ENCODE results near the gene ASRGL1. TPM values are rescaled to one million over a fixed set of nuclear protein-coding genes. Genes with fewer than 3 reads are reported as not detected.

ASRGL1 gene
- total RNA-seq, 1 experiment from 2014 or later = 51.6 TPM

GRCh38 chr11:62401811-62402210 is 64.6 kb downstream of the ASRGL1 start:
- ATAC-seq (no peak), DNase-seq (ENCODE audit: low spot score) (no peak)
- ChIA-PET CTCF (interaction anchor here (0.8 to 6.4 kb wide), 6 partner anchors 13 to 159 kb away, joined by 3 to 49 read pairs (median 5); no protein-coding TSS in a partner anchor), POLR2A (interaction anchor here (0.7 kb wide), 1 partner anchor 43 kb away, joined by 3 read pairs; no protein-coding TSS in a partner anchor)
- Mint-ChIP-seq H3K4me3 (no peak overlapping the region), H3K27me3 (ENCODE audit: low read depth) (peaks cover 3% of the 10 kb centered on the region; the same call in 1 of the 2 replicates), H3K9me3 (no peaks in the 10 kb centered on the region), H3K36me3 (no peaks in the 10 kb centered on the region), H3K4me1 (peaks cover 17% of the 10 kb centered on the region), H3K27ac (no peak overlapping the region)
- TF ChIP-seq MAX (CRISPR knock-in tag; IDR thresholded peaks at IDR 0.05) (no peak), NR3C1 (CRISPR knock-in tag; conservative IDR thresholded peaks at IDR 0.05; ENCODE audit: low read depth) (no peak), NFATC4 (CRISPR knock-in tag; IDR thresholded peaks at IDR 0.05) (no peak), IRF1 (CRISPR knock-in tag; IDR thresholded peaks at IDR 0.05) (no peak), ERG (CRISPR knock-in tag; IDR thresholded peaks at IDR 0.05) (no peak), GTF2I (CRISPR knock-in tag; conservative IDR thresholded peaks at IDR 0.05) (no peak), MYBL2 (CRISPR knock-in tag; IDR thresholded peaks at IDR 0.05) (no peak)

DNA sequence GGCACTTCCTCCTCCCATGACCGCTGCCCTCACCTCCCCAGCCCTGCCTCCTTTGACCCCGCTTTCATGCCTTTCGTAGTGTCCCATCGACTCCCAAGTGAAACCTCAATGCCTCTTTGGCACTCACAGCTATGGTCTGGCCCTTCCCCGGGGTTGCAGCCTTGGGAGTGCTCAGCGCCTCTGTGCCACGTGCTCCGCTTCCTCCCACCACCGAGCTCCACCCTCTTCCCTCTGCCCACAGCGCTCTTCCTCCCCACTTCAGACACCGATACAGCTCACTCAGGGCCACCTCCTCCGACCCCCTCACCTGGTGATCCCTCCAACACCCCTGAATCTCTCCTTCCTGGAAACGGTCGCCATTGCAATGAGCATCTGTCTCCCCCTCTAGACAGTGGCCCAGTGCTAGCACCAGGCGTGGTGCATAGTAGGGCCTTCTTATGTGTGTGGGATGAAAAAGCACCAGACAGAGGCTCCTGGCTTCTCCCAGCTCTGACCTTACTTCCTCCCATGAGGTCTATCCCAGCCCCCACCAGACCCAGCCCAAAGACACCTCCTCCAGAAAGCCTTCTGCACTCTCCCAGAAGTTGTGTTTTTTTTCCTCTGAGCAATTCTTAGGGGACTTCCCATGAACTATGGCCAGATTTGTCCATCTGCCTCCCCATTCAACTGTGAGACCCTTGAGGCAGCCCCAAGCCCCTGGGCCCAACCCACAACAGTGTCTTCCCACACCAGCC is 65.1 kb downstream of the ASRGL1 start:
- Mint-ChIP-seq H3K36me3 (no peaks in the 10 kb centered on the region), H3K27ac (no peak overlapping the region), H3K9me3 (no peaks in the 10 kb centered on the region), H3K4me3 (no peak overlapping the region), H3K27me3 (ENCODE audit: low read depth) (peaks cover 3% of the 10 kb centered on the region; the same call in 1 of the 2 replicates), H3K4me1 (peaks cover 17% of the 10 kb centered on the region)
- TF ChIP-seq TP53 (CRISPR knock-in tag; IDR thresholded peaks at IDR 0.05) (no peak), ZNF121 (CRISPR knock-in tag; IDR thresholded peaks at IDR 0.05) (0 out of 2 replicates have a peak, but pooled peaks have one; percentile 3)
- ATAC-seq (peak; percentile 36), DNase-seq (ENCODE audit: low spot score) (no peak)
- ChIA-PET CTCF (interaction anchor here (0.8 to 6.4 kb wide), 6 partner anchors 14 to 158 kb away, joined by 3 to 49 read pairs (median 5); no protein-coding TSS in a partner anchor), POLR2A (interaction anchor here (0.7 kb wide), 1 partner anchor 42 kb away, joined by 3 read pairs; no protein-coding TSS in a partner anchor)

DNA sequence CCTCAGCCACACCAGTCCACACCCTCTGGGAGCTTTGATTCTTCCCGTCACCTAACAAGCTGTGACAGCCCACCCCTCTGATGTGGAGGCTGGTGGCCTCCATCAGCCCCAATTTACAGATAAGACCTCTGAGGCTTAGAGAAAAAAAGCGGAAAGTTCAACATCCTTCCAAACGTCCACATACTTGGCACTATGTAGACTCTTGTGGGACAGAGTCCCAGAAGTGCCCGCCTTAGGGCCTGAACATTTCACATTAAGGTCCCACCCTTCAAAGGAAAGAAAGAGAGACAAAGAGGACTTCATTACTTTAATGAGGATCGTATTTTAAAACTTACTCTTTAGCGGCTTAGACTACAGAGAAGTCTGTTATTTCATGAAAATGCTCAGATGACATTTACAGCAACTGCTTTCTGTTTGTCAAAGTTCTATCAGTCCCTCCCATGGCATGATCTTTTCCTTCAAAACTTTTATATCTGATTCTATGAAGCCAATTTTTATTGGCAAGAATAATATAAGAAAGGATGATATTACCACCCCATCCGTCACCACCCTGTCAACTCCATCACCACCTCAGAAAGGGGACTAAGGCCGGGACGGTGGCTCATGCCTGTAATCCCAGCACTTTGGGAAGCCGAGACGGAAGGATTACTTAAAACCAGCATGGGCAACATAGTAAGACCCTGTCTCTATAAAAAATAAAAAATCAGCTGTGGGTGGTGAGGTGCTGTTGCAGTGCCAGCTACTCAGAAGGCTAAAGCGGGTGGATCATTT is 65.9 kb downstream of the ASRGL1 start:
- ChIA-PET POLR2A (interaction anchor here (0.6 to 0.9 kb wide), 2 partner anchors 243 to 429 kb away, joined by 3 to 5 read pairs; partner anchors contain the start of genes GANAB and STX5), CTCF (interaction anchor here (1.1 to 6.4 kb wide), 4 partner anchors 9 to 157 kb away, joined by 4 to 49 read pairs (median 16); no protein-coding TSS in a partner anchor)
- Mint-ChIP-seq H3K27me3 (ENCODE audit: low read depth) (peaks cover 3% of the 10 kb centered on the region; the same call in 1 of the 2 replicates), H3K27ac (no peak overlapping the region), H3K36me3 (no peaks in the 10 kb centered on the region), H3K4me1 (peaks cover 16% of the 10 kb centered on the region), H3K4me3 (no peak overlapping the region), H3K9me3 (no peaks in the 10 kb centered on the region)
- DNase-seq (ENCODE audit: low spot score) (no peak), ATAC-seq (no peak)
- TF ChIP-seq, protein P1, sequence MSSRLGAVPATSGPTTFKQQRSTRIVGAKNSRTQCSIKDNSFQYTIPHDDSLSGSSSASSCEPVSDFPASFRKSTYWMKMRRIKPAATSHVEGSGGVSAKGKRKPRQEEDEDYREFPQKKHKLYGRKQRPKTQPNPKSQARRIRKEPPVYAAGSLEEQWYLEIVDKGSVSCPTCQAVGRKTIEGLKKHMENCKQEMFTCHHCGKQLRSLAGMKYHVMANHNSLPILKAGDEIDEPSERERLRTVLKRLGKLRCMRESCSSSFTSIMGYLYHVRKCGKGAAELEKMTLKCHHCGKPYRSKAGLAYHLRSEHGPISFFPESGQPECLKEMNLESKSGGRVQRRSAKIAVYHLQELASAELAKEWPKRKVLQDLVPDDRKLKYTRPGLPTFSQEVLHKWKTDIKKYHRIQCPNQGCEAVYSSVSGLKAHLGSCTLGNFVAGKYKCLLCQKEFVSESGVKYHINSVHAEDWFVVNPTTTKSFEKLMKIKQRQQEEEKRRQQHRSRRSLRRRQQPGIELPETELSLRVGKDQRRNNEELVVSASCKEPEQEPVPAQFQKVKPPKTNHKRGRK (CRISPR knock-in tag; IDR thresholded peaks at IDR 0.05; ENCODE audit: borderline replicate concordance) = no peak
- TF ChIP-seq, protein P2, sequence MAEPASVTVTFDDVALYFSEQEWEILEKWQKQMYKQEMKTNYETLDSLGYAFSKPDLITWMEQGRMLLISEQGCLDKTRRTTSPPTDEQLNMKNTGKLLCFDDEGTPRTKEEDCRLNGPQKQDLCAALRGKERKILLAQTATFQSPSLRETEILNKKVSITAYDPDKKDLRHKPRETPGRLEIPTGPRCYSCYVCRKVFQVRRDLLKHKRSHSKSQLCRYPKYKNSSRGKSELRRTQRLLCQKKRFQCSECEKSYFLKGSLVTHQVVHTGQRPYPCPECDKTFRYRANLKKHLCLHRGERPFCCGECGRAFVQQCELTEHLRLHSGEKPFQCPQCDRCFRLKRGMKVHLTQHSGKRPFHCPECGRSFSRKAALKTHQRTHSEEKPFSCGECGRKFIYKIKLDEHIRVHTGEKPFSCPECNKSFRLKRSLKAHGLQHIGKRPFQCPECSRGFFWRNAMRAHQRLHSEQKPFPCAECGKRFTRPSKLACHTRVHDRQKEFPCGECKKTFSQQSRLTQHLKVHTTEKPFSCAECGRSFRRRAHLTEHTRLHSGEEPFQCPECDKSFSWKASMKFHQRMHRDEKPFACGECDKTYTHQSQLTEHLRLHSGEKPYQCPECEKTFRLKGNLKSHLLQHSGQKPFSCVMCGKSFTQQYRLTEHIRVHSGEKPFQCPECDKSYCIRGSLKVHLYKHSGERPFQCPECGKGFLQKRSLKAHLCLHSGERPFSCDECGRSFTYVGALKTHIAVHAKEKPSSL (CRISPR knock-in tag; conservative IDR thresholded peaks at IDR 0.05) = no peak
- no peak for TF ChIP-seq TEAD1 (CRISPR knock-in tag; IDR thresholded peaks at IDR 0.05)
- TF ChIP-seq TP53 (CRISPR knock-in tag; IDR thresholded peaks at IDR 0.05) = no peak
- TF ChIP-seq USF2 (CRISPR knock-in tag; IDR thresholded peaks at IDR 0.05) = no peak
- TF ChIP-seq, protein P3, sequence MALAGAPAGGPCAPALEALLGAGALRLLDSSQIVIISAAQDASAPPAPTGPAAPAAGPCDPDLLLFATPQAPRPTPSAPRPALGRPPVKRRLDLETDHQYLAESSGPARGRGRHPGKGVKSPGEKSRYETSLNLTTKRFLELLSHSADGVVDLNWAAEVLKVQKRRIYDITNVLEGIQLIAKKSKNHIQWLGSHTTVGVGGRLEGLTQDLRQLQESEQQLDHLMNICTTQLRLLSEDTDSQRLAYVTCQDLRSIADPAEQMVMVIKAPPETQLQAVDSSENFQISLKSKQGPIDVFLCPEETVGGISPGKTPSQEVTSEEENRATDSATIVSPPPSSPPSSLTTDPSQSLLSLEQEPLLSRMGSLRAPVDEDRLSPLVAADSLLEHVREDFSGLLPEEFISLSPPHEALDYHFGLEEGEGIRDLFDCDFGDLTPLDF (CRISPR knock-in tag; IDR thresholded peaks at IDR 0.05) = no peak
- no peak for TF ChIP-seq NFATC4 (CRISPR knock-in tag; IDR thresholded peaks at IDR 0.05)
- TF ChIP-seq, protein P4, sequence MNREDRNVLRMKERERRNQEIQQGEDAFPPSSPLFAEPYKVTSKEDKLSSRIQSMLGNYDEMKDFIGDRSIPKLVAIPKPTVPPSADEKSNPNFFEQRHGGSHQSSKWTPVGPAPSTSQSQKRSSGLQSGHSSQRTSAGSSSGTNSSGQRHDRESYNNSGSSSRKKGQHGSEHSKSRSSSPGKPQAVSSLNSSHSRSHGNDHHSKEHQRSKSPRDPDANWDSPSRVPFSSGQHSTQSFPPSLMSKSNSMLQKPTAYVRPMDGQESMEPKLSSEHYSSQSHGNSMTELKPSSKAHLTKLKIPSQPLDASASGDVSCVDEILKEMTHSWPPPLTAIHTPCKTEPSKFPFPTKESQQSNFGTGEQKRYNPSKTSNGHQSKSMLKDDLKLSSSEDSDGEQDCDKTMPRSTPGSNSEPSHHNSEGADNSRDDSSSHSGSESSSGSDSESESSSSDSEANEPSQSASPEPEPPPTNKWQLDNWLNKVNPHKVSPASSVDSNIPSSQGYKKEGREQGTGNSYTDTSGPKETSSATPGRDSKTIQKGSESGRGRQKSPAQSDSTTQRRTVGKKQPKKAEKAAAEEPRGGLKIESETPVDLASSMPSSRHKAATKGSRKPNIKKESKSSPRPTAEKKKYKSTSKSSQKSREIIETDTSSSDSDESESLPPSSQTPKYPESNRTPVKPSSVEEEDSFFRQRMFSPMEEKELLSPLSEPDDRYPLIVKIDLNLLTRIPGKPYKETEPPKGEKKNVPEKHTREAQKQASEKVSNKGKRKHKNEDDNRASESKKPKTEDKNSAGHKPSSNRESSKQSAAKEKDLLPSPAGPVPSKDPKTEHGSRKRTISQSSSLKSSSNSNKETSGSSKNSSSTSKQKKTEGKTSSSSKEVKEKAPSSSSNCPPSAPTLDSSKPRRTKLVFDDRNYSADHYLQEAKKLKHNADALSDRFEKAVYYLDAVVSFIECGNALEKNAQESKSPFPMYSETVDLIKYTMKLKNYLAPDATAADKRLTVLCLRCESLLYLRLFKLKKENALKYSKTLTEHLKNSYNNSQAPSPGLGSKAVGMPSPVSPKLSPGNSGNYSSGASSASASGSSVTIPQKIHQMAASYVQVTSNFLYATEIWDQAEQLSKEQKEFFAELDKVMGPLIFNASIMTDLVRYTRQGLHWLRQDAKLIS (CRISPR knock-in tag; IDR thresholded peaks at IDR 0.05; ENCODE audit: borderline replicate concordance) = no peak

Measured in WTC11 (cell line).